Rectal smooth muscle tissue (tissue), 1 donor: ENCODE data around the gene PRR20G.

Source experiments
- H3K27ac ChIP-seq: one replicate; pipeline ENCODE4 v1.7.0; 2013; ENCODE audit warnings: low read depth, low read length, inconsistent platforms
- H3K27me3 ChIP-seq: one replicate; pipeline ENCODE4 v1.7.0; 2013; ENCODE audit warnings: low read length; ENCODE audit not compliant: control insufficient read depth, insufficient read depth
- H3K36me3 ChIP-seq: one replicate; pipeline ENCODE4 v1.7.0; 2013; ENCODE audit warnings: low read length; ENCODE audit not compliant: control insufficient read depth, insufficient read depth
- H3K4me1 ChIP-seq: one replicate; pipeline ENCODE4 v1.7.0; 2013; ENCODE audit warnings: low read length; ENCODE audit not compliant: control insufficient read depth, insufficient read depth
- H3K4me3 ChIP-seq: one replicate; pipeline ENCODE4 v1.7.0; 2013; ENCODE audit warnings: low read length
- H3K9ac ChIP-seq: one replicate; pipeline ENCODE4 v1.7.0; 2013; ENCODE audit warnings: low read length

Gene PRR20G

DNA sequence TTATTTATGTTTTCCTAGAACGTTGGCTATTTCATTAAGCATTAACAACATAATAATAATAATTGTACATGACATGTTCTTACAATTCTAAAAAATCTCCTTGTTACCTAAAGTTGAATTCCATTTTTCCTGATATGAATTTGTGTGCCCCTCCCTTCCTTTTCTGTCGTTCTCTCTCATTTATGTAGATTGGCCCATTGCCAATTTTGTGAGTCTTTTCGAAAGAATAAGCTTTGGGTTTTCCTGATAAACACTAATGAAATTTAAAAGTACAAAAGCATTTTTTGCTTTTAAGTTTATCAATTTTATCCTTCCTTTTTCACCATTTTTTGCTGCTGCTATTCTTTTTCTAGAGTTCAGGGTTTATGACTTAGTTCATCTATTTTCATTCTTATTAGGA lies 50.0 kb downstream of the PRR20G start:
- Histone ChIP-seq H3K9ac (no peak overlapping the region), H3K4me1 (no peaks in the 10 kb centered on the region), H3K36me3 (no peaks in the 10 kb centered on the region), H3K27me3 (no peaks in the 10 kb centered on the region), H3K27ac (no peak overlapping the region), H3K4me3 (no peak overlapping the region)

GRCh38 chr3:127235706-127236105 lies 52.1 kb downstream of the PRR20G start:
- H3K27ac ChIP-seq = no peak overlapping the region
- no peaks in the 10 kb centered on the region for H3K27me3 ChIP-seq
- H3K4me1 ChIP-seq = no peaks in the 10 kb centered on the region
- H3K4me3 ChIP-seq = no peak overlapping the region
- H3K9ac ChIP-seq = no peak overlapping the region
- H3K36me3 ChIP-seq = no peaks in the 10 kb centered on the region

DNA sequence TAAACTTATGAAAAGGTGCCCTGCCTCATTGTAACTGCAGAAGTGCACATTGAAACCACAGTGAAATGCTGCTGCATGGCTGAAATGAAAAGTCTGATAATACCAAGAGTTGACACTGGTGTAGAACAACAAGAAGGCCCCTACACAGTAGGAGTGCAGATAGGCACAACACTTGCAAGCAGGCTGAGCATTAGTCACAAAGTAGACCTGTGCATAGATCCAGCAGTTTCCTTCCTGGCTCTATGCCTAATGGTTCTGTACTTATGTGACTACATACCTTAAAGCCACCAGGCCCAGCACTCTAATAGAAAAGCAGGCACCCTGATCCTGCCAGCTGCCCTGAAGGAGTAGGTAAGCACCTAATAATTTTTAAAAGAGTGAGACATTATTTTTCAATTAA lies 53.1 kb downstream of the PRR20G start:
- H3K4me3 ChIP-seq = no peak overlapping the region
- H3K27ac ChIP-seq = no peak overlapping the region
- H3K36me3 ChIP-seq = no peaks in the 10 kb centered on the region
- H3K9ac ChIP-seq = no peak overlapping the region
- H3K27me3 ChIP-seq = no peaks in the 10 kb centered on the region
- H3K4me1 ChIP-seq = no peaks in the 10 kb centered on the region
